PC-9 (cell line): Measurements from ENCODE around the gene TSHZ2.

Experiments
- CTCF ChIP-seq: fragments of 200-600 bp; sonication (generic); conservative IDR thresholded peaks from 2 replicates; pipeline ENCODE4 v1.6.1; 2017; ENCODE audit warnings: mixed run types, antibody characterized with exemption, mild to moderate bottlenecking, moderate library complexity
- EZH2 ChIP-seq: fragments of 200-600 bp; sonication (generic); IDR thresholded peaks from 2 replicates; pipeline ENCODE4 v1.8.0; 2017; ENCODE audit warnings: antibody characterized with exemption, low read depth

GRCh38 chr20:53097791-53098190, 125.6 kb downstream of the TSHZ2 start:
- TF ChIP-seq CTCF (no peak), EZH2 (no peak)
